HEK293 (cell line): ENCODE measurements around the gene ZNF200.
A peak's percentile ranks its signal among the peaks of the same experiment; 100 is the strongest.

Experiments used
- AEBP2 ChIP-seq: fragments of 450-650 bp; formaldehyde crosslinking; IDR thresholded peaks from 2 replicates; pipeline ENCODE4 v1.5.1; 2016; ENCODE audit warnings: missing biosample characterization, missing genetic modification characterization, borderline replicate concordance
- CTCF ChIP-seq: fragments of 450-650 bp; formaldehyde crosslinking; IDR thresholded peaks from 2 replicates; pipeline ENCODE4 v1.5.1; 2016; ENCODE audit warnings: missing biosample characterization, missing genetic modification characterization
- REST ChIP-seq: fragments of 450-650 bp; formaldehyde crosslinking; IDR thresholded peaks from 2 replicates; pipeline ENCODE4 v1.5.1; 2016; ENCODE audit warnings: missing biosample characterization, missing genetic modification characterization
- ZNF169 ChIP-seq: fragments of 450-650 bp; formaldehyde crosslinking; IDR thresholded peaks from 2 replicates; pipeline ENCODE4 v1.5.1; 2016; ENCODE audit warnings: missing biosample characterization, missing genetic modification characterization
- ZNF19 ChIP-seq: fragments of 450-650 bp; formaldehyde crosslinking; IDR thresholded peaks from 2 replicates; pipeline ENCODE4; 2016; ENCODE audit warnings: missing biosample characterization, missing genetic modification characterization, low read depth
- ZNF202 ChIP-seq: fragments of 450-650 bp; formaldehyde crosslinking; IDR thresholded peaks from 2 replicates; pipeline ENCODE4 v1.5.1; 2016; ENCODE audit warnings: missing biosample characterization, missing genetic modification characterization, borderline replicate concordance
- ZNF350 ChIP-seq: fragments of 450-650 bp; formaldehyde crosslinking; IDR thresholded peaks from 2 replicates; pipeline ENCODE4 v1.5.0; 2017; ENCODE audit warnings: missing biosample characterization, mild to moderate bottlenecking, missing genetic modification characterization
- ZNF501 ChIP-seq: fragments of 450-650 bp; formaldehyde crosslinking; IDR thresholded peaks from 2 replicates; pipeline ENCODE4 v1.5.1; 2016; ENCODE audit warnings: missing biosample characterization, missing genetic modification characterization
- ZNF513 ChIP-seq: fragments of 450-650 bp; IDR thresholded peaks from 2 replicates; pipeline ENCODE4 v1.5.1; 2018; ENCODE audit warnings: missing biosample characterization, missing genetic modification characterization
- ZNF530 ChIP-seq: fragments of 450-650 bp; formaldehyde crosslinking; IDR thresholded peaks from 2 replicates; pipeline ENCODE4 v1.5.1; 2016; ENCODE audit warnings: low read depth, missing biosample characterization, missing genetic modification characterization
- ZNF658 ChIP-seq: fragments of 450-650 bp; formaldehyde crosslinking; IDR thresholded peaks from 2 replicates; pipeline ENCODE4; 2016; ENCODE audit warnings: missing biosample characterization, missing genetic modification characterization
- ZNF777 ChIP-seq: fragments of 450-650 bp; formaldehyde crosslinking; IDR thresholded peaks from 2 replicates; pipeline ENCODE4 v1.5.1; 2017; ENCODE audit warnings: missing biosample characterization, missing genetic modification characterization, borderline replicate concordance

- TF ChIP-seq AEBP2 (tag by site-specific recombination) (no peak), ZNF202 (no peak), ZNF19 (tag by site-specific recombination) (no peak), ZNF169 (tag by site-specific recombination) (no peak), CTCF (tag by site-specific recombination) (no peak), ZNF658 (tag by site-specific recombination) (no peak), ZNF501 (tag by site-specific recombination) (no peak), ZNF777 (tag by site-specific recombination) (0 out of 2 replicates have a peak, but pooled peaks have one; percentile 5), ZNF530 (tag by site-specific recombination) (no peak), REST (tag by site-specific recombination) (no peak; the same call in 1 of the 2 replicates), ZNF513 (tag by site-specific recombination) (no peak), ZNF350 (tag by site-specific recombination) (no peak)
These were observed 46.9 kb downstream of the ZNF200 start, which contains the start of gene OR1F1 for GRCh38 chr16:3187798-3188674.
